Measurements from ENCODE around the gene GPR27. TPM values are rescaled to one million over a fixed set of nuclear protein-coding genes. Genes with fewer than 3 reads are reported as not detected.
A peak's percentile ranks its signal among the peaks of the same experiment; 100 is the strongest.

The GPR27 gene
- not detected in 2 replicates for total RNA-seq (2013; cell fraction: nucleolus; rRNA removed)
- total RNA-seq (2014; rRNA removed) (not detected in 2 replicates), total RNA-seq (2014; rRNA removed; fragmentation: Illumina TruSeq; extraction: Trizol) (not detected in 2 replicates), total RNA-seq (2021) (not detected in 2 replicates), polyA plus RNA-seq (2011; rRNA removed) (not detected in 2 replicates), polyA plus RNA-seq (2014; fragmentation: Illumina TruSeq; extraction: Trizol) (not detected in 2 replicates), polyA plus RNA-seq (2014; fragmentation: Nextera tagmentation; extraction: Ambion mirVana) (not detected), polyA plus RNA-seq (2014; rRNA removed) (not detected in 2 replicates), polyA plus RNA-seq (2016; fragmentation: Nextera tagmentation; extraction: Ambion mirVana) (not detected), polyA minus RNA-seq (2011; rRNA and poly(A)+ RNA removed) (not detected in 2 replicates), Bru-seq, nascent RNA (not detected), BruChase-seq, experiment 1, labeled RNA remaining after a 6-hour chase (not detected), BruChase-seq, experiment 2, labeled RNA remaining after a 2-hour chase (not detected)
- polyA plus RNA-seq (2011; ENCODE audit: low read depth): not detected
- polyA plus RNA-seq (2011; cell fraction: cytosol; rRNA removed): not detected in 2 replicates
- polyA plus RNA-seq (2011; cell fraction: nucleus; rRNA removed): not detected in 2 replicates
- polyA plus RNA-seq (2012): not detected in 2 replicates
- not detected in 2 replicates for polyA minus RNA-seq (2011; cell fraction: cytosol; rRNA and poly(A)+ RNA removed)
- polyA minus RNA-seq (2011; cell fraction: nucleus; rRNA and poly(A)+ RNA removed): not detected in 2 replicates
- long read RNA-seq, experiment 1: 0 reads
- long read RNA-seq, experiment 2: 0 reads

- ChIA-PET SMC1A (ENCODE audit: uncharacterized antibody, unreplicated experiment) (no interaction called here), POLR2A (no interaction called here), RAD21 (ENCODE audit: unreplicated experiment) (no interaction called here), CTCF (no interaction called here)
- BruUV-seq (replicated peaks): no TSS peak
- Histone ChIP-seq H3K4me1 (ENCODE audit: control insufficient read depth, insufficient read depth, low read length) (no peaks in the 10 kb centered on the region), H3K4me2 (ENCODE audit: control insufficient read depth, insufficient read depth) (no peak within 1 kb of the TSS; the same call in 1 of the 2 replicates), H3K79me2 (ENCODE audit: control insufficient read depth, insufficient read depth, low read length) (no peaks in the 10 kb centered on the region), H3K9me3 (replicated peaks; ENCODE audit: control insufficient read depth, insufficient read depth, low read length) (no peaks in the 10 kb centered on the region), H3K36me3 (ENCODE audit: control insufficient read depth in 2 of 2, insufficient read depth in 2 of 2, low read length in 1 of 2) (no peaks in the 10 kb centered on the region), H3K9ac (ENCODE audit: control insufficient read depth, insufficient read depth, low read length) (no peak within 1 kb of the TSS), H3K27me3 (replicated peaks in 1 of 2; ENCODE audit: control insufficient read depth in 2 of 2, insufficient read depth in 2 of 2, low read length in 1 of 2) (peaks cover 7 to 11% of the 10 kb centered on the region in 2 experiments; a peak in 3 of 4 replicates), H3K4me3 (no peak within 1 kb of the TSS), H2AFZ (ENCODE audit: control insufficient read depth, low read depth, low read length) (no peak within 1 kb of the TSS), H3K27ac (ENCODE audit: control insufficient read depth, insufficient read depth) (no peak within 1 kb of the TSS), H4K20me1 (ENCODE audit: control insufficient read depth, insufficient read depth) (no peaks in the 10 kb centered on the region)
- DNase-seq (ENCODE audit: low read depth, low spot score): no peak
- 11% methylated on average over 75 of the region's 131 CpGs for WGBS (ENCODE audit: insufficient coverage, insufficient replicate concordance, low lambda C conversion rate, missing lambda C conversion rate)
- intact Hi-C loops (cut with micrococcal nuclease; ENCODE audit: unreplicated experiment): no loop called here
- ATAC-seq: no peak
- in situ Hi-C loops (cut with MboI): no loop called here
- no peak for TF ChIP-seq ZNF384 (IDR thresholded peaks at IDR 0.05; ENCODE audit: borderline replicate concordance, low read depth, low read length)
- peak; percentile 70 for TF ChIP-seq HDAC6 (IDR thresholded peaks at IDR 0.05; ENCODE audit: unreplicated experiment)
- TF ChIP-seq SUZ12 (IDR thresholded peaks at IDR 0.05; ENCODE audit: unreplicated experiment): peak; percentile 42
- no peak for FAIRE-seq
Observed at GRCh38 chr3:71753701-71754609, at the start of gene GPR27. GPR27 (plus strand) TSS chr3:71753855; CDS start chr3:71754050, 195 bp downstream.
